ENCODE results near the gene CENPB. TPM values are rescaled to one million over a fixed set of nuclear protein-coding genes. Genes with fewer than 3 reads are reported as not detected.

The CENPB gene
- polyA plus RNA-seq, 1 of the 3 experiments (the other 2 are of a cell fraction), result 41.2 TPM

- peak overlapping the region in 1 of 2 experiments; percentile 70; a peak in 2 of 4 replicates for H3K27ac ChIP-seq (ENCODE audit: low read depth in 2 of 2, low read length in 1 of 2)
- peak overlapping the region in 1 of 2 experiments; percentile 70; a peak in 1 of 4 replicates for H3K4me3 ChIP-seq (ENCODE audit: low read depth in 2 of 2, low read length in 1 of 2)
- H3K4me1 ChIP-seq (ENCODE audit: control insufficient read depth in 1 of 2, insufficient read depth in 2 of 2, low read depth in 1 of 2, low read length in 1 of 2), result peaks cover 17 to 41% of the 10 kb centered on the region in 2 experiments; a peak in 3 of 4 replicates
- H3K79me2 ChIP-seq (ENCODE audit: insufficient read depth), result peaks cover 53% of the 10 kb centered on the region
- peaks cover 3% of the 10 kb centered on the region for H3F3A ChIP-seq (replicated peaks; ENCODE audit: insufficient read depth)
- no peak overlapping the region for H2AFZ ChIP-seq (ENCODE audit: low read depth)
- no peak for TF ChIP-seq REST (IDR thresholded peaks at IDR 0.05; ENCODE audit: low read depth, low read length)
- TF ChIP-seq TEAD4 (IDR thresholded peaks at IDR 0.05; ENCODE audit: borderline replicate concordance, insufficient read depth), result no peak
- TF ChIP-seq RFX5 (IDR thresholded peaks at IDR 0.05; ENCODE audit: low read length), result no peak
- TF ChIP-seq USF1 (IDR thresholded peaks at IDR 0.05; ENCODE audit: borderline replicate concordance, low read depth), result no peak
- TF ChIP-seq USF2 (IDR thresholded peaks at IDR 0.05; ENCODE audit: borderline replicate concordance, low read depth, low read length), result no peak
- no peak for TF ChIP-seq RCOR1 (IDR thresholded peaks at IDR 0.05; ENCODE audit: low read length)
- TF ChIP-seq FOSL2 (IDR thresholded peaks at IDR 0.05; ENCODE audit: borderline replicate concordance, low read depth), result no peak
- TF ChIP-seq CHD2 (IDR thresholded peaks at IDR 0.05; ENCODE audit: low read length, partially characterized antibody), result no peak
- TF ChIP-seq GABPA (IDR thresholded peaks at IDR 0.05; ENCODE audit: low read depth), result no peak
- TF ChIP-seq ELF1 (IDR thresholded peaks at IDR 0.05), result no peak
- no peak for TF ChIP-seq EP300 (IDR thresholded peaks at IDR 0.05; ENCODE audit: borderline replicate concordance in 1 of 2, low read depth in 1 of 2, low read length in 1 of 2)
- TF ChIP-seq NFIC (IDR thresholded peaks at IDR 0.05; ENCODE audit: borderline replicate concordance), result no peak
- TF ChIP-seq MAX (IDR thresholded peaks at IDR 0.05; ENCODE audit: low read depth), result no peak
- TF ChIP-seq MEF2A (IDR thresholded peaks at IDR 0.05; ENCODE audit: borderline replicate concordance, low read depth), result no peak
- TF ChIP-seq SIN3A (IDR thresholded peaks at IDR 0.05; ENCODE audit: borderline replicate concordance, low read depth, low read length), result no peak
- TF ChIP-seq CTCF (IDR thresholded peaks at IDR 0.05), result no peak
- H3K36me3 ChIP-seq (replicated peaks in 1 of 2; ENCODE audit: control insufficient read depth in 1 of 2, insufficient read depth in 2 of 2, low read length in 1 of 2), result peaks cover 26 to 42% of the 10 kb centered on the region in 2 experiments
- H3K9me2 ChIP-seq, result no peaks in the 10 kb centered on the region
- DNase-seq, result no peak
- H3K4me2 ChIP-seq, result peak overlapping the region; percentile 98
- POLR2A ChIA-PET, result no interaction called here
- H3K9ac ChIP-seq, result 0 out of 2 replicates have a peak overlapping the region, but pooled peaks have one; percentile 21
- 97% methylated on average over 5 of the region's 5 CpGs for WGBS (ENCODE audit: low lambda C conversion rate)
- no peaks in the 10 kb centered on the region for H4K20me1 ChIP-seq (ENCODE audit: insufficient read depth)
- CTCF ChIA-PET, result no interaction called here
- H3K9me3 ChIP-seq, result no peaks in the 10 kb centered on the region
- no peaks in the 10 kb centered on the region for H3K27me3 ChIP-seq (ENCODE audit: insufficient read depth)
Measured at GRCh38 chr20:3798373-3798768, 11.8 kb upstream of the CENPB start.
